B cell (primary cell): ENCODE data around the gene SMC6. TPM values are rescaled to one million over a fixed set of nuclear protein-coding genes. Genes with fewer than 3 reads are reported as not detected.

ENCODE experiments used
- ATAC-seq: fragments of 200-7000 bp; cut with Tn5 transposase; one replicate; pipeline ENCODE4 v1.10.0; 2021; ENCODE audit warnings: low read depth, mild to moderate bottlenecking, moderate number of reproducible peaks, moderate library complexity
- CTCF ChIA-PET: fragments of 350-600 bp; sonication (Branson Sonifier 250); formaldehyde crosslinking; loops from one replicate; lab custom pipeline; 2021; ENCODE audit warnings: antibody characterized with exemption, inconsistent platforms; lab: Charles Lee
- POLR2A ChIA-PET: fragments of 350-600 bp; sonication (Branson Sonifier 250); formaldehyde crosslinking; loops from one replicate; lab custom pipeline; 2021; ENCODE audit warnings: antibody characterized with exemption; lab: Charles Lee
- DNase-seq: peaks from one replicate; pipeline ENCODE4 v3.0.0; 2013
- H2AFZ ChIP-seq: 2 replicates; pipeline ENCODE4 v1.6.1; 2012; ENCODE audit warnings: mild to moderate bottlenecking, low read depth, low read length; ENCODE audit not compliant: insufficient read depth, poor library complexity, severe bottlenecking
- H3K27ac ChIP-seq, 2 donors: 1 replicate in 1 of 2; 2 replicates in 1 of 2; pipeline ENCODE4 v1.5.1; 2012 to 2013; ENCODE audit warnings: low read length in 2 of 2, mild to moderate bottlenecking in 2 of 2, moderate library complexity in 1 of 2
- H3K27me3 ChIP-seq, 4 experiments: fragments of 200-600 bp in 1 of 4; sonication (generic) in 1 of 4; replicated peaks in 1 of 4; 1 replicate in 2 of 4; 2 replicates in 2 of 4; pipeline versions ENCODE4 v1.6.1 to v1.7.0; 2013 to 2016; ENCODE audit warnings: low read length in 3 of 4, mild to moderate bottlenecking in 2 of 4, mixed read lengths in 1 of 4, moderate library complexity in 1 of 4; ENCODE audit not compliant: insufficient read depth in 4 of 4, control insufficient read depth in 3 of 4; ENCODE audit errors: control extremely low read depth in 1 of 4
- H3K36me3 ChIP-seq, 2 experiments: replicated peaks in 1 of 2; 1 replicate in 1 of 2; 2 replicates in 1 of 2; pipeline versions ENCODE4 v1.6.1 to v1.7.1; 2013; ENCODE audit warnings: low read length in 1 of 2; ENCODE audit not compliant: insufficient read depth in 2 of 2, control insufficient read depth in 1 of 2; ENCODE audit errors: control extremely low read depth in 1 of 2, extremely low read depth in 1 of 2
- H3K4me1 ChIP-seq, 2 donors: fragments of 200-600 bp in 1 of 2; sonication (generic) in 1 of 2; 1 replicate in 1 of 2; 2 replicates in 1 of 2; pipeline versions ENCODE4 v1.5.1 to v1.6.1; 2013 to 2017; ENCODE audit warnings: low read length in 2 of 2; ENCODE audit not compliant: control insufficient read depth in 2 of 2, insufficient read depth in 2 of 2
- H3K4me2 ChIP-seq: replicated peaks from 2 replicates; pipeline ENCODE3; 2012; ENCODE audit warnings: mild to moderate bottlenecking, low read depth, low read length; ENCODE audit not compliant: poor library complexity, severe bottlenecking
- H3K4me3 ChIP-seq, 5 experiments: fragments of 200-600 bp in 1 of 5; sonication (generic) in 1 of 5; 1 replicate in 3 of 5; 2 replicates in 2 of 5; pipeline versions ENCODE4 v1.5.1 to v1.7.0; 2011 to 2016; ENCODE audit warnings: low read length in 4 of 5, mild to moderate bottlenecking in 4 of 5, low read depth in 2 of 5, control low read depth in 1 of 5, moderate library complexity in 1 of 5; ENCODE audit not compliant: insufficient read depth in 1 of 5; ENCODE audit errors: control extremely low read depth in 1 of 5, extremely low read depth in 1 of 5
- H3K79me2 ChIP-seq: fragments of 200-600 bp; sonication (generic); one replicate; pipeline ENCODE4 v1.6.0; 2016; ENCODE audit warnings: low read length; ENCODE audit not compliant: control insufficient read depth, insufficient read depth
- H3K9ac ChIP-seq: fragments of 200-600 bp; sonication (generic); 2 replicates; pipeline ENCODE4 v1.6.1; 2017; ENCODE audit warnings: mild to moderate bottlenecking, low read length, moderate library complexity
- H3K9me3 ChIP-seq, 3 donors: one replicate each; pipeline versions ENCODE4 v1.6.1 to v1.7.1; 2013; ENCODE audit warnings: low read length in 2 of 3; ENCODE audit not compliant: control insufficient read depth in 2 of 3, insufficient read depth in 1 of 3; ENCODE audit errors: control extremely low read depth in 1 of 3
- H4K20me1 ChIP-seq: 2 replicates; pipeline ENCODE4 v1.6.0; 2012; ENCODE audit warnings: mild to moderate bottlenecking, low read length; ENCODE audit not compliant: insufficient read depth, control insufficient read depth, poor library complexity, severe bottlenecking
- H3K27ac Mint-ChIP-seq: one replicate; pipeline ENCODE4 v1.8.0; 2021; ENCODE audit warnings: mixed read lengths
- H3K27me3 Mint-ChIP-seq: one replicate; pipeline ENCODE4 v1.8.0; 2021; ENCODE audit warnings: mixed read lengths
- H3K4me1 Mint-ChIP-seq: one replicate; pipeline ENCODE4 v1.8.0; 2021; ENCODE audit warnings: mixed read lengths
- H3K4me3 Mint-ChIP-seq: one replicate; pipeline ENCODE4 v1.8.0; 2021; ENCODE audit warnings: mixed read lengths
- H3K9me3 Mint-ChIP-seq: one replicate; pipeline ENCODE4 v1.8.0; 2022; ENCODE audit warnings: mixed read lengths; ENCODE audit not compliant: insufficient read depth
- CTCF ChIP-seq: fragments of 200-600 bp; IDR thresholded peaks from one replicate; pipeline ENCODE4 v1.8.0; 2022; ENCODE audit warnings: antibody characterized with exemption, mild to moderate bottlenecking
- EZH2 ChIP-seq: IDR thresholded peaks from 2 replicates; pipeline ENCODE4 v1.6.1; 2012; ENCODE audit warnings: borderline replicate concordance, low read depth, mild to moderate bottlenecking, moderate library complexity, low read length; ENCODE audit not compliant: insufficient read depth, poor library complexity, severe bottlenecking
- WGBS: methylation state at CpG from one replicate; pipeline ENCODE4 v1.1.5; 2013; ENCODE audit warnings: missing lambda C conversion rate; ENCODE audit not compliant: insufficient coverage; 5-methylcytosine and 5-hydroxymethylcytosine counted together
- intact Hi-C: fragments of 100-400 bp; cut with micrococcal nuclease; formaldehyde crosslinking; loops from one replicate; pipeline ENCODE4 v1.10.0; 2022
- polyA plus RNA-seq: library from polyadenylated mRNA; depleted of rRNA; stranded (reverse); fragments of >200 nt; gene quantifications from 2 replicates; pipeline ENCODE4 v1.2.3, GENCODE V29; 2012
- total RNA-seq, 2 donors: library from RNA; stranded (reverse); fragments of 120-200 nt in 1 of 2; gene quantifications; 1 replicate in 1 of 2; 2 replicates in 1 of 2; pipeline versions ENCODE4 v1.2.3 to v1.2.4, GENCODE V29; 2013 to 2022

Gene SMC6
- total and polyA plus RNA-seq, 2 donors (not counting 1 experiment from before 2014, with no cell fraction given), result 27.2 to 111 TPM

DNA sequence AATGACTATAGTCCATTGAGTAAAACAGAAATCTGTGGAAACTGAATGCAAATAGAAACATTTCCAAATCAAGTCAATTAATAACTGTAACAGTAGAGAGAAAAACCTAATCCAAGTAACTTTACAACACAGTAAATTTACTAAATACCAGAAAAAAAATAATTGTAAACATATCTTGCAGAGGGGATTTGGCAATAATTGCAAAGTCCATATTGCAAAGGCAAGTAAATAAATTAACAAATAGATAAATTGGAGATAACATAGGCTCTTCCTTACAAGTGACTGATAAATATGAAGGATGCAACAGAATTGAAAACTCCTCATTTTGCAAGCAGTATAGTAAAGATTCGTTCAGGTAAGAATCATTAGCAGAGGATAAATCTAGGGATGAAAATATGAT is 65.0 kb downstream of the SMC6 start:
- H3K4me3 ChIP-seq, result no peak overlapping the region
- no CpG with 5 or more reads among the region's 1 CpG for WGBS
- DNase-seq (no peak), ATAC-seq (no peak)
- peaks cover 21 to 51% of the 10 kb centered on the region in 2 experiments for H3K36me3 ChIP-seq
- ChIA-PET POLR2A (no interaction called here), CTCF (no interaction called here)
- no peak overlapping the region for H3K4me3 Mint-ChIP-seq
- H4K20me1 ChIP-seq, result peaks cover 3% of the 10 kb centered on the region
- H3K4me1 Mint-ChIP-seq, result no peaks in the 10 kb centered on the region
- H2AFZ ChIP-seq, result no peak overlapping the region
- H3K79me2 ChIP-seq, result peaks cover 16% of the 10 kb centered on the region
- no peaks in the 10 kb centered on the region for H3K9me3 Mint-ChIP-seq
- no peak for TF ChIP-seq CTCF
- no peak overlapping the region for H3K27ac Mint-ChIP-seq
- no peak overlapping the region for H3K9ac ChIP-seq
- H3K4me1 ChIP-seq, result no peaks in the 10 kb centered on the region
- no peaks in the 10 kb centered on the region for H3K27me3 ChIP-seq
- no peak overlapping the region for H3K4me2 ChIP-seq
- H3K27me3 Mint-ChIP-seq, result no peaks in the 10 kb centered on the region
- no peaks in the 10 kb centered on the region for H3K9me3 ChIP-seq
- intact Hi-C loops, result no loop called here
- H3K27ac ChIP-seq, result no peak overlapping the region

GRCh38 chr2:17683981-17684380 is 69.6 kb downstream of the SMC6 start:
- DNase-seq, result no peak
- no peak overlapping the region for H3K27ac Mint-ChIP-seq
- H3K27ac ChIP-seq, result no peak overlapping the region
- H3K4me2 ChIP-seq, result no peak overlapping the region
- H4K20me1 ChIP-seq, result peaks cover 4% of the 10 kb centered on the region
- H3K9me3 ChIP-seq, result no peaks in the 10 kb centered on the region
- ATAC-seq, result no peak
- H3K4me3 ChIP-seq, result no peak overlapping the region
- CTCF ChIA-PET, result interaction anchor here (1.7 kb wide), 1 partner anchor 13 kb away, joined by 6 read pairs; no protein-coding TSS in a partner anchor
- H3K4me3 Mint-ChIP-seq, result no peak overlapping the region
- H3K4me1 Mint-ChIP-seq, result no peaks in the 10 kb centered on the region
- H3K4me1 ChIP-seq, result no peaks in the 10 kb centered on the region
- H3K9me3 Mint-ChIP-seq, result no peaks in the 10 kb centered on the region
- H3K79me2 ChIP-seq, result peaks cover 4% of the 10 kb centered on the region
- H3K36me3 ChIP-seq, result peaks cover 36 to 77% of the 10 kb centered on the region in 2 experiments
- TF ChIP-seq CTCF (no peak), EZH2 (no peak)
- POLR2A ChIA-PET, result no interaction called here
- no peak overlapping the region for H3K9ac ChIP-seq
- H3K27me3 ChIP-seq, result no peaks in the 10 kb centered on the region
- no peak overlapping the region for H2AFZ ChIP-seq
- WGBS, result no CpG with 5 or more reads among the region's 2 CpGs
- intact Hi-C loops, result no loop called here
- no peaks in the 10 kb centered on the region for H3K27me3 Mint-ChIP-seq
